GM23338 (cell line): ENCODE data around the gene SEMA3E. TPM values are rescaled to one million over a fixed set of nuclear protein-coding genes. Genes with fewer than 3 reads are reported as not detected.
"Not testable (repeated sequence)": the region's sequence is repeated elsewhere in the genome, so short reads cannot be mapped to it uniquely, and the experiment has no call there.

Source experiments
- ATAC-seq: fragments of 200-7000 bp; cut with Tn5 transposase; 3 replicates; pipeline ENCODE4 v1.9.1; 2020
- DNase-seq: peaks from one replicate; pipeline ENCODE4 v3.0.0-alpha.2; 2015; ENCODE audit warnings: low spot score
- H2AFZ ChIP-seq: fragments of 200-600 bp; sonication (generic); 2 replicates; pipeline ENCODE4 v1.8.0; 2016; ENCODE audit warnings: antibody characterized with exemption, mild to moderate bottlenecking, moderate library complexity
- H3F3A ChIP-seq: fragments of 200-600 bp; sonication (generic); replicated peaks from 2 replicates; pipeline ENCODE4 v1.8.0; 2017; ENCODE audit warnings: antibody characterized with exemption, mixed run types, low read depth
- H3K27ac ChIP-seq: fragments of 200-600 bp; sonication (generic); 2 replicates; pipeline ENCODE4 v1.6.1; 2016; ENCODE audit warnings: low read depth
- H3K27me3 ChIP-seq: fragments of 200-600 bp; sonication (generic); 2 replicates; pipeline ENCODE4 v1.8.0; 2016; ENCODE audit warnings: mild to moderate bottlenecking, mixed run types, moderate library complexity; ENCODE audit not compliant: insufficient read depth
- H3K36me3 ChIP-seq: fragments of 200-600 bp; sonication (generic); 2 replicates; pipeline ENCODE4 v1.8.0; 2016; ENCODE audit warnings: mild to moderate bottlenecking; ENCODE audit not compliant: insufficient read depth
- H3K4me1 ChIP-seq: fragments of 200-600 bp; sonication (generic); 2 replicates; pipeline ENCODE4 v1.8.0; 2016; ENCODE audit warnings: mild to moderate bottlenecking, moderate library complexity; ENCODE audit not compliant: insufficient read depth
- H3K4me2 ChIP-seq: fragments of 200-600 bp; sonication (generic); 2 replicates; pipeline ENCODE4 v1.7.1; 2017; ENCODE audit warnings: mixed run types
- H3K4me3 ChIP-seq: fragments of 200-600 bp; sonication (generic); 2 replicates; pipeline ENCODE4 v1.6.1; 2016; ENCODE audit warnings: mixed run types
- H3K79me2 ChIP-seq: fragments of 200-600 bp; sonication (generic); replicated peaks from 2 replicates; pipeline ENCODE4 v1.8.0; 2017; ENCODE audit warnings: mild to moderate bottlenecking; ENCODE audit not compliant: insufficient read depth
- H3K9me2 ChIP-seq: fragments of 200-600 bp; sonication (generic); 2 replicates; pipeline ENCODE4 v1.8.0; 2017; ENCODE audit not compliant: insufficient read depth
- H4K20me1 ChIP-seq: fragments of 200-600 bp; sonication (generic); replicated peaks from 2 replicates; pipeline ENCODE4 v1.8.0; 2017; ENCODE audit warnings: mild to moderate bottlenecking; ENCODE audit not compliant: insufficient read depth
- H3K27ac Mint-ChIP-seq: 2 replicates; pipeline ENCODE4 v1.8.0; 2020; ENCODE audit warnings: inconsistent platforms, mild to moderate bottlenecking, moderate library complexity, mixed read lengths
- H3K27me3 Mint-ChIP-seq: 3 replicates; pipeline ENCODE4 v1.8.0; 2022; ENCODE audit warnings: low read depth, mild to moderate bottlenecking, moderate library complexity, mixed read lengths, inconsistent platforms; ENCODE audit not compliant: insufficient read depth, poor library complexity
- H3K36me3 Mint-ChIP-seq: 3 replicates; pipeline ENCODE4 v1.8.0; 2021; ENCODE audit warnings: low read depth, mild to moderate bottlenecking, inconsistent platforms, moderate library complexity, mixed read lengths
- H3K4me1 Mint-ChIP-seq: 3 replicates; pipeline ENCODE4 v1.8.0; 2020; ENCODE audit warnings: mild to moderate bottlenecking, inconsistent platforms, mixed read lengths
- H3K4me3 Mint-ChIP-seq: 3 replicates; pipeline ENCODE4 v1.8.0; 2021; ENCODE audit warnings: moderate library complexity, mild to moderate bottlenecking, inconsistent platforms, mixed read lengths
- H3K9me3 Mint-ChIP-seq: 3 replicates; pipeline ENCODE4 v1.8.0; 2020; ENCODE audit warnings: moderate library complexity, mild to moderate bottlenecking, inconsistent platforms, mixed read lengths
- CREB1 ChIP-seq: fragments of 250-450 bp; sonication (Bioruptor Pico); IDR thresholded peaks from 2 replicates; pipeline ENCODE4 v1.5.0; 2020; ENCODE audit warnings: low read depth, mild to moderate bottlenecking, moderate library complexity
- CTCF ChIP-seq, 2 experiments: fragments of 200-600 bp in 1 of 2; sonication (generic) in 1 of 2; conservative IDR thresholded peaks; 2 replicates each; pipeline versions ENCODE4 v1.5.1 to v1.6.1; 2016 to 2017; ENCODE audit warnings: antibody characterized with exemption in 2 of 2, low read depth in 2 of 2, mild to moderate bottlenecking in 2 of 2, moderate library complexity in 1 of 2
- EZH2 ChIP-seq: fragments of 200-600 bp; sonication (generic); IDR thresholded peaks from one replicate; pipeline ENCODE4 v1.8.0; 2017; ENCODE audit warnings: antibody characterized with exemption, mild to moderate bottlenecking, low read depth; ENCODE audit not compliant: unreplicated experiment
- EZH2phosphoT487 ChIP-seq: fragments of 200-600 bp; sonication (generic); IDR thresholded peaks from one replicate; pipeline ENCODE4 v1.8.1; 2018; ENCODE audit warnings: antibody characterized with exemption; ENCODE audit not compliant: unreplicated experiment
- JUNB ChIP-seq: IDR thresholded peaks from one replicate; pipeline ENCODE4 v1.6.1; 2016; ENCODE audit warnings: antibody characterized with exemption; ENCODE audit not compliant: unreplicated experiment
- POLR2AphosphoS5 ChIP-seq: IDR thresholded peaks from 2 replicates; pipeline ENCODE4 v1.6.1; 2016; ENCODE audit warnings: antibody characterized with exemption, low read depth
- REST ChIP-seq: IDR thresholded peaks from one replicate; pipeline ENCODE4 v1.6.1; 2018; ENCODE audit warnings: antibody characterized with exemption; ENCODE audit not compliant: unreplicated experiment
- STAT1 ChIP-seq: IDR thresholded peaks from one replicate; pipeline ENCODE4 v1.6.1; 2016; ENCODE audit warnings: antibody characterized with exemption; ENCODE audit not compliant: unreplicated experiment
- ZNF331 ChIP-seq: fragments of 250-450 bp; sonication (Bioruptor Pico); IDR thresholded peaks from 2 replicates; pipeline ENCODE4 v1.5.0; 2020; ENCODE audit warnings: low read depth, mild to moderate bottlenecking, moderate library complexity
- polyA plus RNA-seq: library from polyadenylated mRNA; unstranded; fragments of >200 nt; fragmentation: Nextera tagmentation; extraction: Ambion mirVana; gene quantifications from 2 replicates; pipeline ENCODE4 v1.2.1, GENCODE V29; 2016
- total RNA-seq: library from RNA; depleted of rRNA; stranded (reverse); fragments of >200 nt; shearing (Covaris generic); gene quantifications from 2 replicates; pipeline ENCODE4 v1.2.3, GENCODE V29; 2014

SEMA3E gene
- total and polyA plus RNA-seq, 2 experiments from 2014 or later, result 5.4 to 15.7 TPM

DNA sequence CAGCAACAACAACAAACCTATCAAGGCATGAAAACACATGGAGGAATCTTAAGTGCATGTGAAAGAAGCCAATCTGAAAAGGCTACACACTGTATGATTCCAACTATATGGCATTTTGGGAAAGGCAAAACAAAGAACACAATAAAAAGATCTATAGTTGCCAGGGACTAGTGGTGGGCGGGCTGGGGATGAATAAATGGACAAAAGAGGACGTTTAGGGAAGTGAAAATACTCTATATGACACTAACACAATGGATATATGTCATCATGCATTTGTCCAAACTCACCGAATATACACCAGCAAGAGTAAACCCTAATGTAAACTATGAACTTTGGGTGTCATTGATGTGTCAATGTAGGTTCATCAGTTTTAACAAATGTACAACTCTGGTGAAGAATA lies 89.1 kb downstream of the SEMA3E start:
- Histone ChIP-seq H3K4me3 (no peak overlapping the region), H3K4me1 (no peaks in the 10 kb centered on the region), H3K27me3 (no peaks in the 10 kb centered on the region), H3K36me3 (no peaks in the 10 kb centered on the region), H3K27ac (no peak overlapping the region), H4K20me1 (no peaks in the 10 kb centered on the region), H3K79me2 (no peaks in the 10 kb centered on the region), H3K9me2 (no peaks in the 10 kb centered on the region), H3K4me2 (no peak overlapping the region), H3F3A (no peaks in the 10 kb centered on the region), H2AFZ (no peak overlapping the region)
- no peaks in the 10 kb centered on the region for H3K36me3 Mint-ChIP-seq
- ATAC-seq (no peak), DNase-seq (no peak)
- H3K4me3 Mint-ChIP-seq, result no peak overlapping the region
- peaks cover 3% of the 10 kb centered on the region; the same call in 2 of the 3 replicates for H3K9me3 Mint-ChIP-seq
- no peaks in the 10 kb centered on the region for H3K4me1 Mint-ChIP-seq
- H3K27me3 Mint-ChIP-seq, result no peaks in the 10 kb centered on the region
- TF ChIP-seq JUNB (no peak), EZH2phosphoT487 (no peak), EZH2 (no peak), STAT1 (no peak), CTCF (conservative IDR thresholded peaks at IDR 0.05; ENCODE audit: low read depth in 2 of 2) (no peak), CREB1 (CRISPR knock-in tag) (no peak)
- no peak overlapping the region for H3K27ac Mint-ChIP-seq

GRCh38 chr7:83552556-83552955 lies 96.4 kb downstream of the SEMA3E start:
- H3K27ac ChIP-seq, ATAC-seq, H3K4me2 ChIP-seq, H3K27me3 Mint-ChIP-seq, H3K36me3 Mint-ChIP-seq, H3K9me2 ChIP-seq, H3K4me1 ChIP-seq, H3K4me3 ChIP-seq, H3K4me3 Mint-ChIP-seq, H3F3A ChIP-seq, H4K20me1 ChIP-seq, H3K36me3 ChIP-seq, H3K79me2 ChIP-seq, H2AFZ ChIP-seq, H3K4me1 Mint-ChIP-seq, H3K27ac Mint-ChIP-seq, DNase-seq, H3K27me3 ChIP-seq, H3K9me3 Mint-ChIP-seq: not testable (repeated sequence)

DNA sequence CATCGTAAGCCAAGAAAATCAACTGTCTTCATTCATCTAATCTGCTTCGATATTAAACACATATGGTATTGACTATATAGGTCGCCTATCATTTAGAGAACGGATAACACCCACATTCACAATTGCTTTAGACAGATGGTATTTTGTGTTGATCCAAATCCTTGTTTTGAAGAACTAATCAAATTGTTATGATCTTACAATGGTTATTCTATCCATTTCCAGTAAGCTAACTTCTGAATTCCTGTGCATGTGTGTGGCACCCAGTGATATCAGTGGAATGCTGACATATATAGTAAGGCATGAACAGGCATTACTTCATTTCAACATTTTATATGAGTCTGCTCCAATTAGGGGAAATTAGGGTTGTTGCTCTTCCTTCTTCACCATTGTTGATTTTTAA lies 98.8 kb downstream of the SEMA3E start:
- H3K4me3 ChIP-seq, result no peak overlapping the region
- H3K9me2 ChIP-seq, result no peaks in the 10 kb centered on the region
- no peaks in the 10 kb centered on the region for H4K20me1 ChIP-seq
- TF ChIP-seq ZNF331 (CRISPR knock-in tag) (no peak), REST (no peak), CTCF (conservative IDR thresholded peaks at IDR 0.05; ENCODE audit: low read depth in 2 of 2) (no peak), POLR2AphosphoS5 (no peak), JUNB (no peak)
- no peaks in the 10 kb centered on the region for H3K4me1 ChIP-seq
- no peak overlapping the region for H2AFZ ChIP-seq
- H3F3A ChIP-seq, result no peaks in the 10 kb centered on the region
- no peaks in the 10 kb centered on the region for H3K79me2 ChIP-seq
- Mint-ChIP-seq H3K27ac (no peak overlapping the region), H3K4me3 (no peak overlapping the region), H3K4me1 (no peaks in the 10 kb centered on the region), H3K9me3 (peaks cover 6% of the 10 kb centered on the region; the same call in 2 of the 3 replicates), H3K36me3 (no peaks in the 10 kb centered on the region), H3K27me3 (no peaks in the 10 kb centered on the region)
- H3K36me3 ChIP-seq, result no peaks in the 10 kb centered on the region
- no peaks in the 10 kb centered on the region for H3K27me3 ChIP-seq
- no peak overlapping the region for H3K4me2 ChIP-seq
- ATAC-seq, result no peak
- no peak overlapping the region for H3K27ac ChIP-seq
- DNase-seq, result no peak
